ENCODE results near the gene CARS1.

The CARS1 gene

GRCh38 chr11:3011891-3012885 lies 45.0 kb downstream of the CARS1 start:
- Histone ChIP-seq H3K4me3 (ENCODE audit: low read depth, low read length) (no peak overlapping the region), H3K4me1 (no peaks in the 10 kb centered on the region), H3K36me3 (peaks cover 15% of the 10 kb centered on the region), H3K9me3 (no peaks in the 10 kb centered on the region), H3K27me3 (no peaks in the 10 kb centered on the region)
- DNase-seq = no peak
- no peak for TF ChIP-seq CTCF (IDR thresholded peaks at IDR 0.05; ENCODE audit: low read depth, low read length)

- no peak for TF ChIP-seq CTCF (IDR thresholded peaks at IDR 0.05; ENCODE audit: low read depth, low read length)
- no peaks in the 10 kb centered on the region for H3K4me1 ChIP-seq
- H3K36me3 ChIP-seq = peaks cover 11% of the 10 kb centered on the region
Observed at GRCh38 chr11:3010521-3011275, 46.5 kb downstream of the CARS1 start.

GRCh38 chr11:3010004-3010403 lies 47.2 kb downstream of the CARS1 start:
- no peaks in the 10 kb centered on the region for H3K9me3 ChIP-seq
- H3K4me1 ChIP-seq = no peaks in the 10 kb centered on the region
- H3K36me3 ChIP-seq = peaks cover 6% of the 10 kb centered on the region
- no peak for DNase-seq
- no peaks in the 10 kb centered on the region for H3K27me3 ChIP-seq
- no peak for TF ChIP-seq CTCF (IDR thresholded peaks at IDR 0.05; ENCODE audit: low read depth, low read length)
- H3K4me3 ChIP-seq (ENCODE audit: low read depth, low read length) = no peak overlapping the region

More at GRCh38 chr11:3010521-3011275, 46.5 kb downstream of the CARS1 start:
- H3K27me3 ChIP-seq = no peaks in the 10 kb centered on the region
- H3K4me3 ChIP-seq (ENCODE audit: low read depth, low read length) = no peak overlapping the region
- DNase-seq = no peak
- no peaks in the 10 kb centered on the region for H3K9me3 ChIP-seq

- H3K36me3 ChIP-seq = peaks cover 4% of the 10 kb centered on the region; the same call in 1 of the 2 replicates
- H3K27me3 ChIP-seq = no peaks in the 10 kb centered on the region
- TF ChIP-seq CTCF (IDR thresholded peaks at IDR 0.05; ENCODE audit: low read depth, low read length) = no peak
- no peaks in the 10 kb centered on the region for H3K4me1 ChIP-seq
- no peak overlapping the region for H3K4me3 ChIP-seq (ENCODE audit: low read depth, low read length)
- no peaks in the 10 kb centered on the region for H3K9me3 ChIP-seq
- no peak for DNase-seq
Observed at GRCh38 chr11:3009481-3009880, 47.7 kb downstream of the CARS1 start.

GRCh38 chr11:3008746-3009336 lies 48.4 kb downstream of the CARS1 start:
- Histone ChIP-seq H3K36me3 (no peaks in the 10 kb centered on the region; the same call in 1 of the 2 replicates), H3K4me1 (no peaks in the 10 kb centered on the region)

More at GRCh38 chr11:3008746-3009336, 48.4 kb downstream of the CARS1 start:
- no peak for TF ChIP-seq CTCF (IDR thresholded peaks at IDR 0.05; ENCODE audit: low read depth, low read length)
- no peaks in the 10 kb centered on the region for H3K27me3 ChIP-seq
- DNase-seq = no peak
- no peaks in the 10 kb centered on the region for H3K9me3 ChIP-seq
- no peak overlapping the region for H3K4me3 ChIP-seq (ENCODE audit: low read depth, low read length)

All from BE2C (cell line).